Fibroblast of lung (primary cell): ENCODE measurements around the gene IGSF22. TPM values are rescaled to one million over a fixed set of nuclear protein-coding genes. Genes with fewer than 3 reads are reported as not detected.

Experiments
- DNase-seq, 2 donors: peaks; one replicate each; pipeline versions ENCODE4 v3.0.0 to v3.0.0-alpha.2; 2010; ENCODE audit warnings: low read depth in 2 of 2
- H2AFZ ChIP-seq: 2 replicates; pipeline ENCODE4 v1.5.1; 2012; ENCODE audit warnings: low read length, control low read depth, inconsistent platforms
- H3K27ac ChIP-seq: 2 replicates; pipeline ENCODE4 v1.5.1; 2011; ENCODE audit warnings: low read length, control low read depth; ENCODE audit not compliant: insufficient read depth
- H3K27me3 ChIP-seq: 2 replicates; pipeline ENCODE4 v1.5.1; 2011; ENCODE audit warnings: mild to moderate bottlenecking, low read length; ENCODE audit not compliant: control insufficient read depth, insufficient read depth
- H3K36me3 ChIP-seq: 2 replicates; pipeline ENCODE4 v1.5.1; 2011; ENCODE audit warnings: low read length; ENCODE audit not compliant: control insufficient read depth, insufficient read depth
- H3K4me1 ChIP-seq: 2 replicates; pipeline ENCODE4 v1.5.1; 2011; ENCODE audit warnings: low read length; ENCODE audit not compliant: control insufficient read depth, insufficient read depth; ENCODE audit errors: extremely low read depth
- H3K4me2 ChIP-seq: 2 replicates; pipeline ENCODE4 v1.5.1; 2011; ENCODE audit warnings: low read length, control low read depth; ENCODE audit not compliant: insufficient read depth; ENCODE audit errors: extremely low read depth
- H3K4me3 ChIP-seq, 4 experiments: fragments of 200-600 bp in 1 of 4; sonication (generic) in 1 of 4; replicated peaks in 1 of 4; 2 replicates each; pipeline ENCODE4 v1.5.1; 2011 to 2016; ENCODE audit warnings: low read length in 4 of 4, low read depth in 3 of 4, mild to moderate bottlenecking in 3 of 4, control low read depth in 2 of 4, inconsistent platforms in 1 of 4, mixed read lengths in 1 of 4; ENCODE audit not compliant: insufficient read depth in 1 of 4; ENCODE audit errors: control extremely low read depth in 1 of 4
- H3K79me2 ChIP-seq: 2 replicates; pipeline ENCODE4 v1.5.1; 2012; ENCODE audit warnings: mild to moderate bottlenecking, low read length, inconsistent platforms; ENCODE audit not compliant: control insufficient read depth, insufficient read depth
- H3K9ac ChIP-seq: 2 replicates; pipeline ENCODE4 v1.5.1; 2011; ENCODE audit warnings: mild to moderate bottlenecking, low read length, control low read depth; ENCODE audit not compliant: insufficient read depth
- H3K9me3 ChIP-seq: 2 replicates; pipeline ENCODE4 v1.5.1; 2012; ENCODE audit warnings: low read depth, low read length; ENCODE audit not compliant: control insufficient read depth, insufficient read depth
- H4K20me1 ChIP-seq: 2 replicates; pipeline ENCODE4 v1.5.1; 2011; ENCODE audit warnings: low read length; ENCODE audit not compliant: control insufficient read depth, insufficient read depth; ENCODE audit errors: extremely low read depth
- EZH2 ChIP-seq: IDR thresholded peaks from 2 replicates; pipeline ENCODE4 v1.5.1; 2012; ENCODE audit warnings: low read length, control low read depth, mild to moderate bottlenecking; ENCODE audit errors: missing control alignments
- polyA plus RNA-seq, 2 donors: library from polyadenylated mRNA; depleted of rRNA in 1 of 2; stranded (reverse) in 1 of 2; unstranded in 1 of 2; fragments of >200 nt; gene quantifications; 2 replicates each; pipeline ENCODE4 v1.2.1, GENCODE V29; 2011 to 2012; ENCODE audit warnings: missing spikeins in 1 of 2
- total RNA-seq: library from RNA; depleted of rRNA; stranded (reverse); fragments of >200 nt; gene quantifications from 2 replicates; pipeline ENCODE4 v1.2.1, GENCODE V29; 2014
- TF ChIP-seq, protein P1 (sequence below), 2 donors: IDR thresholded peaks in 1 of 2; conservative IDR thresholded peaks in 1 of 2; 1 replicate in 1 of 2; 2 replicates in 1 of 2; pipeline ENCODE4 v1.5.1; 2011 to 2012; ENCODE audit warnings: low read length in 2 of 2, control low read depth in 1 of 2, inconsistent platforms in 1 of 2, low read depth in 1 of 2, mild to moderate bottlenecking in 1 of 2

The IGSF22 gene
- total and polyA plus RNA-seq, 2 donors (not counting 1 experiment from before 2014, with no cell fraction given): under 0.01 TPM; not detected in 1

DNA sequence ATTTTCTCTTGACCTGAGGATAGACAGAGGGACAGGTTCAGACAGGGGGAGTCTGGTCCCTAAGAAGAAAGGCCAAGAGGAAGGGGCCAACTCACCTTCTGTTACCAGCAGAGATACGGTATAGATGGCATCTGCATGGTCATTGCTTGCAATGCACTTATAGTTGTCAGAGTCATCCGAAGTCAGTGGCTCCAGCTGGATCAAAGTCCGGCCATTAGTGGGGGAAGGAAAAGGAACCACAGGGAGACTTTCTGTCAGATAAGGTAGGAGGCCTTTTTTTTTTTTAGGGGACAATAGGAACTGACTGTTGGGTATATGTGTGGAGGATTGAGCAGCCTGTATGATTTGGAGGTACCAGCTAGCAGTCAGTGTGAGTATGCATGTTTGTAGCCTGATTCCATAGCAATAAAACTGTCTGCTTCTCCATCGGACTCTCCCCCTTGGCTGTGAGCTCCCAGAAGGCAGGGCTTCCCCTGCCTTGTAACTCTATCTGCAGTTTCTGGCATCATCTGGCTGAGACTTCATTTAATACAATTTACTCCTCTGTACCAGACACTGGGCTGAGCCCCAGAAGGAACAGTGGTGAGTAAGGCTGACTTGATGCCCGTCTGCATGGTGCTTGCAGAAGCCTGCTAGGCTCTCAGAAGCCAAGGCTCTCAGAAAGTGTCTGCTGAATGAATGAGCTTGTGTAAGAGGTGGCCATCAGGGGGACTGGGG lies 5.7 kb downstream of the IGSF22 start:
- Histone ChIP-seq H3K4me2 (peak overlapping the region; percentile 89), H3K27ac (no peak overlapping the region), H3K27me3 (peaks cover 7% of the 10 kb centered on the region), H3K79me2 (no peaks in the 10 kb centered on the region), H3K36me3 (no peaks in the 10 kb centered on the region), H3K4me3 (peak overlapping the region in 1 of 4 experiments; percentile 63), H3K9ac (no peak overlapping the region), H3K9me3 (no peaks in the 10 kb centered on the region), H3K4me1 (peaks cover 3% of the 10 kb centered on the region), H2AFZ (no peak overlapping the region), H4K20me1 (no peaks in the 10 kb centered on the region)
- TF ChIP-seq EZH2: no peak
- peak in 1 of 2 donors; percentile 7 for DNase-seq

- Histone ChIP-seq H3K36me3 (no peaks in the 10 kb centered on the region), H3K79me2 (no peaks in the 10 kb centered on the region), H3K27ac (no peak overlapping the region), H2AFZ (no peak overlapping the region), H3K9ac (no peak overlapping the region), H3K4me2 (no peak overlapping the region), H3K27me3 (peaks cover 10% of the 10 kb centered on the region), H4K20me1 (no peaks in the 10 kb centered on the region), H3K4me3 (no peak overlapping the region), H3K9me3 (no peaks in the 10 kb centered on the region), H3K4me1 (no peaks in the 10 kb centered on the region)
- TF ChIP-seq, protein P1, sequence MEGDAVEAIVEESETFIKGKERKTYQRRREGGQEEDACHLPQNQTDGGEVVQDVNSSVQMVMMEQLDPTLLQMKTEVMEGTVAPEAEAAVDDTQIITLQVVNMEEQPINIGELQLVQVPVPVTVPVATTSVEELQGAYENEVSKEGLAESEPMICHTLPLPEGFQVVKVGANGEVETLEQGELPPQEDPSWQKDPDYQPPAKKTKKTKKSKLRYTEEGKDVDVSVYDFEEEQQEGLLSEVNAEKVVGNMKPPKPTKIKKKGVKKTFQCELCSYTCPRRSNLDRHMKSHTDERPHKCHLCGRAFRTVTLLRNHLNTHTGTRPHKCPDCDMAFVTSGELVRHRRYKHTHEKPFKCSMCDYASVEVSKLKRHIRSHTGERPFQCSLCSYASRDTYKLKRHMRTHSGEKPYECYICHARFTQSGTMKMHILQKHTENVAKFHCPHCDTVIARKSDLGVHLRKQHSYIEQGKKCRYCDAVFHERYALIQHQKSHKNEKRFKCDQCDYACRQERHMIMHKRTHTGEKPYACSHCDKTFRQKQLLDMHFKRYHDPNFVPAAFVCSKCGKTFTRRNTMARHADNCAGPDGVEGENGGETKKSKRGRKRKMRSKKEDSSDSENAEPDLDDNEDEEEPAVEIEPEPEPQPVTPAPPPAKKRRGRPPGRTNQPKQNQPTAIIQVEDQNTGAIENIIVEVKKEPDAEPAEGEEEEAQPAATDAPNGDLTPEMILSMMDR (conservative IDR thresholded peaks at IDR 0.05 in 1 of 2, IDR thresholded peaks at IDR 0.05 in 1 of 2; ENCODE audit: low read depth in 1 of 2, low read length in 2 of 2): no peak
- no peak for TF ChIP-seq EZH2
- no peak for DNase-seq
These were observed 10.5 kb downstream of the IGSF22 start for GRCh38 chr11:18715476-18715875.

DNA sequence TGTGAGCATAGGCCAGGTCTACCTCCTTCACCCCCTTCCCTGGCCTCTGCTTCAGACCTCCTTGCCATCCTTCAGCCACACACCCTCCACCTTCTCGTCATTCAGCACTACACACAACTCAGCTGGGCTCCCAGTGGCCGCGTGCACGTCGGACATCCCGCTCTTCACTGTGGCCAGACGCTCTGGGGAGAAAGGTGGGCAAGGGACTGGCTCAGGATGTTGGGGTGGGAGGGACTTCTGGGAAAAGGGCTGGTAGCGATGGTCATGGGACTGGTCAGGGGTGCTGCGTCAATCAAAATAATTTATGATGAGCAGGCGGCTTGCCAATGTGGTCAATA lies 11.6 kb downstream of the IGSF22 start:
- Histone ChIP-seq H3K27me3 (peaks cover 16% of the 10 kb centered on the region), H3K9ac (no peak overlapping the region), H2AFZ (no peak overlapping the region), H3K4me1 (no peaks in the 10 kb centered on the region), H3K27ac (no peak overlapping the region), H3K4me3 (no peak overlapping the region), H3K9me3 (no peaks in the 10 kb centered on the region), H3K36me3 (no peaks in the 10 kb centered on the region), H3K4me2 (no peak overlapping the region), H4K20me1 (no peaks in the 10 kb centered on the region), H3K79me2 (no peaks in the 10 kb centered on the region)
- TF ChIP-seq EZH2: no peak
- TF ChIP-seq, protein P1 (conservative IDR thresholded peaks at IDR 0.05 in 1 of 2, IDR thresholded peaks at IDR 0.05 in 1 of 2; ENCODE audit: low read depth in 1 of 2, low read length in 2 of 2): no peak
- no peak for DNase-seq
